Coronary artery (tissue), 2 donors: ENCODE data around the gene PGGHG.
A peak's percentile ranks its signal among the peaks of the same experiment; 100 is the strongest.
"Not testable (repeated sequence)": the region's sequence is repeated elsewhere in the genome, so short reads cannot be mapped to it uniquely, and the experiment has no call there.

ENCODE experiments used
- DNase-seq: peaks from one replicate; pipeline ENCODE4 v3.0.0-alpha.2; 2017; ENCODE audit warnings: low spot score
- H3K27ac ChIP-seq, 2 donors: fragments of 200-600 bp; sonication (generic); one replicate each; pipeline ENCODE4 v1.5.1; 2016 to 2019
- H3K4me3 ChIP-seq: fragments of 200-600 bp; sonication (generic); 2 replicates; pipeline ENCODE4 v1.5.1; 2016; ENCODE audit warnings: mild to moderate bottlenecking, moderate library complexity
- CTCF ChIP-seq: fragments of 200-600 bp; sonication (generic); IDR thresholded peaks from one replicate; pipeline ENCODE4 v1.5.1; 2019; ENCODE audit warnings: antibody characterized with exemption

Gene PGGHG

GRCh38 chr11:326842-327580 lies 38.1 kb downstream of the PGGHG start:
- Histone ChIP-seq H3K4me3 (peak overlapping the region; percentile 17), H3K27ac (peak overlapping the region; percentile 77 to 88)
- no peak for TF ChIP-seq CTCF
- peak; percentile 87 for DNase-seq

GRCh38 chr11:327581-327923 lies 38.6 kb downstream of the PGGHG start:
- DNase-seq = no peak
- Histone ChIP-seq H3K4me3 (peak overlapping the region; percentile 17), H3K27ac (peak overlapping the region; percentile 77 to 88)
- TF ChIP-seq CTCF = no peak

GRCh38 chr11:328012-328411 lies 39.1 kb downstream of the PGGHG start:
- H3K4me3 ChIP-seq = no peak overlapping the region
- TF ChIP-seq CTCF = no peak
- H3K27ac ChIP-seq = no peak overlapping the region
- DNase-seq = peak; percentile 70

- H3K27ac ChIP-seq, H3K4me3 ChIP-seq: not testable (repeated sequence)
- DNase-seq = peak; percentile 8
Measured at GRCh38 chr11:328516-329100, 39.7 kb downstream of the PGGHG start.

- DNase-seq = peak; percentile 28
- no peak for TF ChIP-seq CTCF
- Histone ChIP-seq H3K27ac (no peak overlapping the region), H3K4me3 (no peak overlapping the region)
Measured at GRCh38 chr11:329886-330253, 40.9 kb downstream of the PGGHG start.

GRCh38 chr11:330307-330693 lies 41.4 kb downstream of the PGGHG start:
- DNase-seq = peak; percentile 69
- no peak for TF ChIP-seq CTCF
- no peak overlapping the region for H3K4me3 ChIP-seq
- no peak overlapping the region for H3K27ac ChIP-seq

- Histone ChIP-seq H3K4me3 (no peak overlapping the region), H3K27ac (no peak overlapping the region)
- DNase-seq = peak; percentile 66
- no peak for TF ChIP-seq CTCF
Measured at GRCh38 chr11:330694-331357, 41.9 kb downstream of the PGGHG start.
